Raji (cell line): ENCODE measurements around the gene AACS.

Experiments
- POLR2A ChIP-seq: IDR thresholded peaks from 2 replicates; pipeline ENCODE4 v1.6.1; 2011; ENCODE audit warnings: low read depth, low read length, control low read depth; ENCODE audit not compliant: insufficient read depth

The AACS gene

DNA sequence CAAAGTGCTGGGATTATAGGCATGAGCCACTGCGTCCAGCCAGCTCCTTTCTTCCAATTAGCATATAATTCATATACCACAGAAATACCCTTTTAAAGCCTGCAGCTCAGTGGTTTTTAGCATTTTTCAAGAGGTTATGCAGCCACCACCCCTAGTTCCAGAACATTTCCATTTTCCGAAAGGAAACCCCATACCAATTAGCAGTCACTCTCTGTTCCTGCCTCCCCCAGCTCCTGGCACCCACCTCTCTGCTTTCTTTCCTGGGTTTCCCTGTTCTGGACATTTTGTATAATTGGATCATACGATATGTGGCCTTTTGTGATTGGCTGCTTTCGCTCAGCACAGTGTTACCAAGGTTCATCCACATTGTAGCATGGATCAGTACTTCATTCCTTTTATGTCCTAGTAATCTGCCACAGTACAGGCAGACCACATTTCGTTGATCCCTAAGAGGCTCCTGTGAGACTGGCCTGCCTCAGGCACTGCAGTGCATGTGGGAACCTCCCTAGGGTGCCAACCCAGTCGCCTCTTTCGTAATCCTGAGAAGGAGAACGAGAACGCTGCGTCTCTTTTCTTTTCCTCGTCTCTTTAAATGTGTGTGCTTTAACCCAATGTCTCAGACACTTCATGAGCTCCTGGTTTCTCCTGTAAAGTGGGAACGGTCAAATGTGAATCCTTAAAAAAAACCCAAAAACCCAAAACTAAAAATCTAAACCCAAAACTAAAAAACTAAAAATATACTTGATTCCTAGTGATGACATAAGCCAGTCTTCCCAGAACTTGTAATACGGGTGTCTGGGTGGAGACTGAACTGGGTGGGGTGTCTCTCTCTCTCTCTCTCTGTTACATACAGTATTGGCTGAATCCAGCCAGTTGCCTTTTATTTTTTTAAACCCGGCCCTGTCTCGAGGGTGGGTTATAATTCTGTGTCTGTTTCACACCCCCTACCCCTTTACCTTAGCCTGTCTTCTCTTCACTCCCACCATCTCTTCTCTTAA lies 14.7 kb downstream of the AACS start:
- no peak for TF ChIP-seq POLR2A

DNA sequence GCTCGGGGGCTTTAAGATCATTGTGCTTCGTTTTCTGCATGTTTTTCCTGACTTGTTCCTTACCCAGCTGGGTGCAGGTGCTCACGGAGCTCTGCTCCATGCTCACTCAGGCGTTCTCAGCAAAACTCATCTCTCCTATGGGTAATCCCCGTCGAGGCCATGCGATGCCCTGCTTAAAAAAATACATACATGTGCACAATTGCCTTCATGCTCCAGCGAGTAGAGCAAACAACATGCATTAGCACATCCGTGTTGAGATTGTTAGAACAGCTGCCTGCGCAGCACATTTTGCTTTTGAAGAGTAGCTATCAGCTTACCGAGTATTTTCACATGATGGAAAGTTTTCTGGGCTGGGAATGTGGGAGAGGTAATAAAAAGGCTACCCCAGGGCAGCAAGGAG lies 16.2 kb downstream of the AACS start:
- TF ChIP-seq POLR2A = no peak

DNA sequence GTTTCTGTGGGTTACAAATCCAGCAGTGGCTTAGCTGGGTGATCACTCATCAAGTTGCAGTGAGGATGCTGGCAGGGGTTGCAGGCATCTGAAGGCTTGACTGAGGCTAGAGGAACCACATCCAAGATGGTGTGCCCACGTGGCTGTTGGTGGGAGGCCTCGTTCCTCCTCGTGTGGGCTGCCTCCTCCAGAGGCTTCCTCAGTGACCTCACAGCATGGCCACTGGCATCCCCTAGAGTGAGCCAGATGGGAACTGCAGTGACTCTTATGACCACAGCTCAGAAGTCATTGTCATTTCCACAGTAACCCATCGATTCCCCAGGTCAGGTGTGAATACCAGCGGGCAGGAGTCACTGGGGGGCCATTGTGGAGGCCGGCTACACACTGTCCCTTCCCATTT lies 17.8 kb downstream of the AACS start:
- no peak for TF ChIP-seq POLR2A

DNA sequence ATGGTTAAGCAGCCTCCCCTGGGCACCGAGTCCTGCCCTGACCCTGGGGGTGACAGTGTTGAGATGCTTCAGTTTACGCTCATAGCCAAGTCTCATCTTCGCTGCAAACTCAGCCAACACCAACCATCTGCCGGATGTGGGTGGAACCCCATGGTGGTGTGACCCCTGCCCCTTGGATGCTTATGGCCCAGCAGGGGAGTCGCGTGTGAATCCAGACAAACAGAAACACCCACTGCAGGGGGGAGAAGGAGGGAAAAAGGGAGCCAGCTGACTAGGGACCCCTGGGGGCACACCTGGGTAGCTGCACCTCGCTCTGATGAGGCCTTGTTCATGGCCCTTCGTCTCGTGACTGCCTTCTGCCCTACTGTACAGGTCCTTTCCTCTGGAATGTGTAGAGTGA lies 23.8 kb downstream of the AACS start:
- TF ChIP-seq POLR2A = no peak

DNA sequence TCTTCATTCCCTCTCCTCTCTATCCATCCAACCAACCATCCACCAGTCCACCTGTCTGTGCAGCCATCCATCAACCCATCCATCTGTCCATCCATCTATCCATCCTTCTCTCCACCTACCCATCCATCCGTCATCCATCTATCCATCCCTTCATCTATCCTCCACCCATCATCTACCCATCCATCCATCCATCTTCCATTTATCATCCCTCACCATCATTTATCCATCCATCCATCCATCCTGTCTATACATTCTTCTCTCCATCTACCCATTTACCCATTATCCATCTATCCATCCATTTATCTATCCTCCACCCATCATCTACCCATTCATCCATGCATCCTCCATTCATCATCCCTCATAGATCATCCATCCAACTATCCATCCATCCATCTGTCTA lies 24.4 kb downstream of the AACS start:
- TF ChIP-seq POLR2A = no peak

DNA sequence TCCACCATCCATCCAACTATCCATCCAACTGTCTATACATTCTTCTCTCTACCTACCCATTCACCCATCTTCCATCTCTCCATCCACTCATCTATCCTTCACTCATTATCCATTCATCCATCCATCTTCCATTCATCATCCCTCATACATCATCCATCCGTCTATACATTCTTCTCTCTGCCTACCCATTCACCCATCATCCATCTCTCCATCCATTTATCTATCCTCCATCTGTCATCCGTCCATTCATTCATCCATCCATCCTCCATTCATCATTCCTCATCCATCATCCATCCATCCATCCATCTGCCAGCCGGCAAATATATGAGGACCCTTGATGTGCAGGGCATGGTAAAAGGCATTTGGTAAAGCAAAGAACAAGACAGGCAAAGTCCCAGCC lies 25.2 kb downstream of the AACS start:
- TF ChIP-seq POLR2A = no peak

DNA sequence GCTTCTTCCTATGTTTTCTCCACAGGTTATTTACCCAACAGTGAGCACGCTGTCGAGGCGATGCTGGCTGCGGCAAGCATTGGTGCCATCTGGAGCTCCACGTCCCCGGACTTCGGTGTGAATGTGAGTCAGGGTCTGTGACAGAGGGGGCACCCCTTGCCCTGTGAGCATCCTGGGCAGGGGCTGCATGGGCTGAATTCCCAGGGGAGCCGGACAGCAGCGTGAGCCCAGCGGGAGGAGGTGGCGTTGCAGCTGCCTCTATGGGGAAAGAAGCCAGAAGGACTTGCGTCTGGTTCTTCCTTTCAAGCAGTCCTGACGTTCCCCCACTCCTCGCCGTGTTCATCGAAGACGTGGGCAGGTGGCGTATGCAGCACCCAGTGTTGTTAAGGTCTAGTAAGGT lies 26.2 kb downstream of the AACS start:
- TF ChIP-seq POLR2A = no peak

DNA sequence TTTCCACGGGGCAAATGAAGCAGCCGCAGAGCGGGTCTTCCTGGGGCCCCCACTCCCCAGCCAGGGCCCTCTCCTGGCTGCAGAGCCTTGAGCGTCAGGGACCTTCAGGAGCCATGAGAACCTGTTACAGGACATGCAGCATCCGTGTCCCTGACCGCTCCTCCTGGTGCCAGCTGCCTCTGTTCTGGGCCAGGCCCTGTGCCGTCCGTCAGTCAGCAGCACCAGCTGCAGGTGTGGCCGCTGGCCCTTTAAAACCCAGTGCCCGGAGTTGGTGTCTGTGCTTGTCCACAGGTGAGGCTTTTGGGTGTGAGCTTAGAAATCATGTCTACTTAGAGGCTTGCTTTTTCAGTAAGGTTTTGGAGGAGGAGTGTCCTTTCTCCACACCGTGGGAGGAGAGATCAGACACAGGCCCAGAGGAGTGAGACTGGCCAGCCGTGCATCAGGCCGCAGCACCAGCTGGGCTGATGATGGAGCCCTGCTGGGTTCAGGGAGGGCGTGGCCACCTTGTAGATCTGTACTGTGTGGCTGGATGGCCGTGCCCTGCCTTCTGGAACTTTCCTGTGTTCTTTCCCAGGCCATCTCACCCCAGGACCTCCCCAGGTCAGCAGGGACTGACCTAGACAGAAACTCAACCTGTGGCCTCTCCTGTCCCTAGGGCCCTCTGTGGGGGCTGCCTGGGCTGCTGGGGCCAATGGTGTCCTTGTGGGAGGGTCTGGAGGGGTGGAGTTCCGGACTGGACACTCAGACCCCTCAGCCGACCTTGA lies 27.1 kb downstream of the AACS start:
- no peak for TF ChIP-seq POLR2A

DNA sequence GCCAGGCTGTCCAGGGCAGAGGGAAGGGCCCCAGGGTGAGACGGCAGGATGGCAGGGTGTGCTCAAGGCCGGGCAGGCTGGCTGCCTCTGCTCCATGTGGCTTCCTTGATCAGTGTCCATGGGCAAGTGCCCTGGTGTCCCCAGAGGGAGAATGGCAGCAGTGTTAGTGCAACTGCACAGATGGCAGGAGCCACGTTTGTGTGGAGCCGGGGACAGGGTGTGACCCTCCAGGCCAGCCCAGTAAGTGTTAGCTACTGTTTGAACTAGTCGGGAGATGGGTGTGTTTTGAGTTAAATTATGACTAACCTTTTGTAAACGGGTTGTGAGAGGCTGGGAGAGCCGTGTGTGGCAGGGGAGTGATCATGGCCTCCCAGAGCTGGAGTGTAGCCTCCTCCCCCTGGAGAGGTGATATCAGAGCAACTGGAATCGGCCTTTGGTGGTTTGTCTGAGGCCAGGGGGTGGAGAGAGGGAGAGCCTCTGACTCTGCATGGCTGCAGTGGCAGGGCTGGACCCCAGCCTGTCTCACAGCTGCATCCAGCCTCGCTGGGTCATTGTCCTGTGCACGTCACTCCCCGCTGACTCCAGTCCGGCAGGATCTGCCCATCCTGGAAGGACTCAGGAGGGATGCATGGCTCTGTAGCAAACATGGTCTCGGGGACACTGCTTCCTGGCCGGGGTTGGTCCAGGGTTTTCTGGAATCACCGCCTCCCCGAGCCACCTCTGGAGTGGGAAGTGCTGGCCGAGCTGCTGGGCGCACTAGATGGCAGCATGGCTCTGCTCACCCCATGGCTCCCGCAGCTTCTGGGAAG lies 27.8 kb downstream of the AACS start:
- no peak for TF ChIP-seq POLR2A

DNA sequence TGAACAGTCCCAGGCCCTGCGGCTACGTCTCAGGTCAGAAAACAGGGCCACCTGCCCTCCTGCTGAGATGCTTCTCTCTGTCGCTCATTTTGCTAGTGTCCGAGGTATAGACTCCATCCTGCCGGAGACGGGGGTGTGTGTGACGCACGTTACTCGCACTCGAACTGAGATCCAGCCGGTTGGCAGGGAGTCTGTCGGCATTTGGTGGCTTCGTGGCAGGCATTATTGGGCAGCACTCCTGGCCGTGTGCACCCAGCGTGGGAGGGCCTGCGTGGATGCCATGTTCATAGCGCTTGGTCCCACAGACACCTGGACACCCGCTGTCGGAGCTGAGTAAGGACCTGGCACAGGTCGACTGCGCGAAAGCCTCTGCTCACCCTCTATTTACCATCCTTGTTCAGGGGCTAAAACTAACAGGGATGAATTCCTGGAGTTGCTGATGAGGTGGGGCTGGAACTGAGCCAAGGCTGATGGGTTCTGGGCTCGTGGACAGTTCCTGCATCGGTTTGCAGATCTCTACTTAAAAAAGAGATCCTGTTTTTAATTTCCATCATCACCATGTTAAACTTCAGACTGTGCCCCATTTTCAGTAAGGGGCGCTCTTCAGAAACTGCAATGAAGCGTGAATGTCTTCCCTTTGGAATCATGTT lies 28.6 kb downstream of the AACS start:
- no peak for TF ChIP-seq POLR2A

DNA sequence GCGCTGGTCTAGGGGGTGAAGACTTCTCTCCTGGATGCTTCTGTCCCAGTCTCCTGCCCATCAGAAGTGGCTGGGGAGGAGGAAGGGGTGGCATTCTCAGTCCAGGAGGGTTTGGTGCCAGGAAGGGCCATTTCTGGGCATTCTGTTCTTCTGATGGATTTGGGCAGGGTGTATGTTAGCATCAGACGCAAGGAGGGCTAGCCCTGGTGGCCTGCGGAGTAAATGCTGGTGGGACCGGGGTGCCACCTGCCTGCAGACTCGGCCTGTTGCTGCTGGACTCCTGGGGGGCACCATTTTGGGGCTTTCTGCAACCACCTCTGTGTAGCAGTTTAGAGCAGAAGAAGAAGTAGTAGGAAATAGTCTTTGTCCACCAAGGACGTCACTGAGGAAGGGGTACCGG lies 31.7 kb downstream of the AACS start:
- no peak for TF ChIP-seq POLR2A

DNA sequence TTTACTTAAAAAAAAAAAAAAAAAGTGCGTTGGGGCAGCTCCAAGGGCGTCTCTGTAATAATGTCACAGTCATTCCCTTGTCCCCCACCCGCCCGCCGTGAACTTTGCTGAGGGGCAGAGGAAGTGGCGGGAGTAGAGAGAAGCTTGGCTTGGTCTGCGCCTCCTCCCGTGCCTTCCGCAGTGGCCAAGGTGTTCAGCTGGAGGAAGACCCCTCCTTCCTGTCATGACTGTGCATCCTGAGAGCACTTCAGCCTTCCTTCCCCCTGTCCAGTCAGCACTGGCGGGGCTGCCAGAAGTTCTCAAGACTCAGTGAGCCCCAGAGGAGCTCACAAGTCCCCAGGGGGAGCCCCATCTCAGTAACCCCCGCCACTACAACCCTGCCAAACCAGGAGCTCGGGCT lies 32.2 kb downstream of the AACS start:
- TF ChIP-seq POLR2A = no peak

DNA sequence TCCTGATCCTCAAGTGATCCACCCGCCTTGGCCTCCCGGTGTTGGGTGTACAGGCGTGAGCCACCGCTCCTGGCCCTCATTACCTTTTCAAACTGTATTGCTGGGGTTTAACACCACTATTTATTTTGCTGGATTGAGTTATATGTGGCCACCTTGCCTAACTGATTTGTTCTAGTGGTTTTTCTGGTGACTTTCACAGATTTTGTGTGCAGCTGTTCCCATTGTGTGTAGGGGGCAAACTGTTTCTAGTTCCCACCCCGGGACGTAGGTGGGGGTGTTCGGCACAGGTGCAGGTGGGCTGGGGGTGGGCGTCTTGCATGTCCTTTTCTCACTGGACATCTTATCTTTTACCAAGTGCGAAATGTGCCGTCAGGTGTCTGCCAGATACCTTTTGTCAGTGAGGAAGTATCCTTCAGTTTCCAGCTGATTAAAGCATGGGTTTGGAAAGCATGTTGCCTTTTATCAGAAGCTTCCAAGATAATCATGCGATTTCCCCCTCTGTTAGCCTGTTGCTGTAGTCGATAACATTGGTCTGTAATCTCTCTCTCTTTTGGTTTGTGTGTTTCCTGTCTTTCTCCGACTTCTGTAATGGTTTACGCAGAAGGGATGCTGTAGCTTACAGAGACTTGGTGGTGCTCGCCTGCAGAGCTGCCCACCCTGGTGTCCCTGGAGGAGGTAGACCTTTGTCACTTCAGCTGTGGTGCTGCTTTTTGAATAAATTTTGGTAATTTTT lies 33.6 kb downstream of the AACS start:
- TF ChIP-seq POLR2A = no peak

DNA sequence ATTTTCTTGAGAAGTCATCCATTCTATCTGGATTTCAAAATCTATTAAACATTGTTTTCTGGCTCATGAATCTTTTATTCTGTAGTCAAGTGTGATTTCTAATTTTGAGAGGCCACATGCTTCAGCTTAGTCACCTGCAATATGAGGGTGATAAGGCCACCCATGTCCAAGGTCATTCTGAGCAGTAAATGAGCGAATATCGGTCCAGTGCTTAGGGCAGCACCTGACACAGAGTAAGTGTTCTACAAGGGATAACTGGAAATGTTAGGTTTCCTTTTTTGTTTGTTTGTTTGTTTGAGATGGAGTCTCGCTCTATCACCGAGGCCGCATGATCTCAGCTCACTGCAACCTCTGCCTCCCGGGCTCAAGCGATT lies 34.2 kb downstream of the AACS start:
- TF ChIP-seq POLR2A = no peak
